PC-9 (cell line): ENCODE data around the gene HTRA2.

ENCODE experiments used
- CTCF ChIP-seq: fragments of 200-600 bp; sonication (generic); conservative IDR thresholded peaks from 2 replicates; pipeline ENCODE4 v1.6.1; 2017; ENCODE audit warnings: mixed run types, antibody characterized with exemption, mild to moderate bottlenecking, moderate library complexity
- EZH2 ChIP-seq: fragments of 200-600 bp; sonication (generic); IDR thresholded peaks from 2 replicates; pipeline ENCODE4 v1.8.0; 2017; ENCODE audit warnings: antibody characterized with exemption, low read depth

- no peak for TF ChIP-seq CTCF
- TF ChIP-seq EZH2, result no peak
Observed at GRCh38 chr2:74548900-74549826, 19.4 kb downstream of the HTRA2 start.
